NCI-H2081 treated with DMSO at 0.1 percent for 48 hours (cell line): Measurements from ENCODE around the gene IZUMO1.
"Not testable (repeated sequence)": the region's sequence is repeated elsewhere in the genome, so short reads cannot be mapped to it uniquely, and the experiment has no call there.

Source experiments
- DNase-seq: peaks from one replicate; lab custom pipeline; 2025; lab: John Stamatoyannopoulos, UW

The IZUMO1 gene

DNA sequence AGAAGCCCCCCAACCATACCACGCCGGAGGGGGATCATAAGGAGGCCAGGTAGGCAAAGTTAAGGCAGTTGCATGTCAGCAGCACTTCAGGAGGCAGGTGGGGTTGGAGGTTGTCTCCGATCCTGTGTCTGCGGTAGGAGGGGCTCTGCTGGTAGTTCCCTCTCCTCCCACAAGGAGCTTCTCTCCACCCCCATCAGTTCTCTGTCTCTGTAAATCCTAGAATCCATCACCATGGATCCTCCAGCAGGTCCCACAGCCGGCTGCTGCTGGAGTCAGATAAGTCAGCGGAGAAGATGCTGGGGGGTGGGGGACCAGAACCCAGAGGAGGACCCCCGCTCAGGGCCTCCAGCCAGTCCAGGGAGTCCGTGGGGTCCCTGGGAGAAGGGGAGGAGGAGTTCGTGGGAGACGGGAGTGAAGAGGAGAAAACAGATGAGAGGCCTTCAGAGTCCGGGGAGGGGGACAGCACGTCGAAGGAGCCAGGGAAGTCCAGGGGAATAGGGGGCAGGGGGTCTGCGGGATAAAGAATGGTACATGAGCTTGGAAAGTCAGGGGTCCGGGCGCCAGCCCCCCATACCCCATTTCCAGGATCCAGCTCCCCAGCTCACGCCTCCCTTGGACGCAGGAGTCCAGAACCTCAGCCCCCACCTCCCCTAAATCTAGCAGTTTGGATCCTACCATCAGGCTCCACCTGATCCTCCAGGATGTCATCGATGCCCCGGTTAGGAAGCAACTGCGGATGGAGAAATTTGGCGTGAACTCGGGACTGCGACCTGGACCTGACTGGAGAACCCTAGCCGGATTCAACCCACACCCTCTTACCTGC lies 33.5 kb downstream of the IZUMO1 start:
- DNase-seq = no peak

DNA sequence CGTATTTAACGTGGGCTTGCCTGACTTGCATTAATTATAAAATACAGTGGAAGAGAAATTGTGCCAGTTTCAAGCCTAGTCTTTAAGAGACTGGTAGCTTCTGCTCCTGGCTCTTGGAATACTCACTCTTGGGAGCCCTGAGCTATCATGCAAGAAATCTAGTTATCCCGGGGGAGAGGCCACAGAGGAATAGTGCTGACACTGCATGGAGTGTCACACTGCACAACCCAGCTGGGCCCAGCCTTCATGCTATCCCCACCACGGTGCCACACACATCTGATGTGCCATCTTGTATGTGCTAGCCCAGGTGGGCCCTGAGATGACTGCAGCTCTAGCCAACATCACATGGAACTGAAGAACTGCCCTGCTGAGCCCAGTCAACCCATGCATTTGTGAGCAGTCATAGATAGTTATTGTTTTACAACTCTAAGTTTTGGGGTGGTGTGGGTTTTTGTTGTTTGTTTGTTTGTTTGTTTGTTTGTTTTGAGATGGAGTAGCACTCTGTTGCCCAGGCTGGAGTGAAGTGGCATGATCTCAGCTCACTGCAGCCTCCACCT lies 35.5 kb downstream of the IZUMO1 start:
- no peak for DNase-seq

DNA sequence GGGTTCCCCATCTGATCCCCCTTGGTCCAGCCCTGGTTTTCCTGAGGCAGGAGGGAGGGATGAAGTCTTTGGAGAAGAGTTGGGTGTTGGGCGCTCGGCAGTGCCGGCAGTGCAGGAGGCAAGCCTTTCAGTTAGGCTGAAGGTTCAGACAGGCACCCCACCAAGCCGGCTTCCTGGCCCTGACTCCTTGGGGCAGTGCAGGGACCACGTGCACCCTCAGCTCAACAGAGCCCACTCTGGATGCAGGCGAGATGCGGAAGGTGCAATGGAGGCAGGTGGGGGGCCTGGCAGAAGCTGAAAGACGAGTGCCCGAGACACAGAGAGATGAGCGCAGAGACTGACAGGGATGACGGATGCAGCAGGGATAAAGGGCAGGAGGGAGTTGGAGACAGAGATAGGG lies 38.2 kb downstream of the IZUMO1 start:
- no peak for DNase-seq

DNA sequence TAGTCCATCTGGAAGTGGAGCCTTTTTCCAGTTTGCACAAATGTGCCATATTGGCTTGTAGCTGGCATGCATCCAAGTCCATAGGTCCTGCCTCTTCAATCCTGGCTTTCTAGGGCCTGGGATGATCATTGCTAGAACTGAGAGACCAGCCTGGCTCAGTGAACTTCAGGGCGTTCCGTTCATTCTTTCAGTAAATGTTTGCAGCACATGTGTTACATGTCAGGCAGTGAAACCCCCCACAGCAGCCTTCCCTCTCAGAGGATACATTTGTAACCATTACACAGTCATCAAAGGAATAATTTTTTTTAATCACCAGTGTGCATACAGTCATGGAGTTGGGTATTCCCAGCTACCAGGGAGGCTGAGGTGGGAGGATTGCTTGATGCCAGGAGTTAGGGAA lies 41.3 kb downstream of the IZUMO1 start:
- DNase-seq = no peak

DNA sequence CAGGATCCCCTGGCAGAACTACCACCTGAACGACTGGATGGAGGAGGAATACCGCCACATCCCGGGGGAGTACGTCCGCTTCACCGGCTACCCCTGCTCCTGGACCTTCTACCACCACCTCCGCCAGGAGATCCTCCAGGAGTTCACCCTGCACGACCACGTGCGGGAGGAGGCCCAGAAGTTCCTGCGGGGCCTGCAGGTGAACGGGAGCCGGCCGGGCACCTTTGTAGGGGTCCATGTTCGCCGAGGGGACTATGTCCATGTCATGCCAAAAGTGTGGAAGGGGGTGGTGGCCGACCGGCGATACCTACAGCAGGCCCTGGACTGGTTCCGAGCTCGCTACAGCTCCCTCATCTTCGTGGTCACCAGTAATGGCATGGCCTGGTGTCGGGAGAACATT lies 43.4 kb downstream of the IZUMO1 start:
- DNase-seq = no peak

DNA sequence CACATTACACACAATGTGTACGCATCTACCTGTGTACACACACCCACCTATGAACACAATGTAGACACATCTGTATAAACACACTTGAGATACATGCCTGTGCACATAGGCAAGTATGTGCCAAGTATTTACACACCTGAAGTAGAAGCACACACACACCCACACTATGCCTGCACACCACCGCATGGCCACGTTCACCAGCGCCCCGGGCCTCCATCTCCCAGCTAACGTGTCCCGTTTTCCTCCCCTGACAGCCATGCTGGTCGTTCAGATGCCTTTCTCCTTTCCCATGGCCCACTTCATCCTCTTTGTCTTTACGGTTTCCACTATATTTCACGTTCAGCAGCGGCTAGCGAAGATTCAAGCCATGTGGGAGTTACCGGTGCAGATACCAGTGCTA lies 44.0 kb downstream of the IZUMO1 start:
- DNase-seq = no peak

DNA sequence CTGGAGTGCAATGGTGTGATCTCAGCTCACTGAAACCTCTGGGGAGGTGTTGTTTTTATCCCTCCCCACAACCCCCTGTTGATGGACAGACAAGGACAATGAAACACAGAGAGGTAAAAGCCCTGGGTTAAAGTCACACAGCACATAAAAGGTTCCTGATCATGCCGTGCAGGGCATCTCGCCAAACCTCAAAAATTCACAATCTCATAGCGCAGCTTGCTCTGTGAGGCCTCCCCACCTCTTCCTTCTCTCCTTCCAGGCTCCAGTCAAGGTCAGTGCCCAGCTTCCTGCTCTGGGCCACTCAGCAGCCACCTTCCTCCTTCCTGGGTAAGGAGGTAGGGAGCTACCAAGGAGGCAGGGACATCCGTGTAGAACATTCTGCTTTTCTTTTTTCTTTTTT lies 48.7 kb downstream of the IZUMO1 start:
- no peak for DNase-seq

DNA sequence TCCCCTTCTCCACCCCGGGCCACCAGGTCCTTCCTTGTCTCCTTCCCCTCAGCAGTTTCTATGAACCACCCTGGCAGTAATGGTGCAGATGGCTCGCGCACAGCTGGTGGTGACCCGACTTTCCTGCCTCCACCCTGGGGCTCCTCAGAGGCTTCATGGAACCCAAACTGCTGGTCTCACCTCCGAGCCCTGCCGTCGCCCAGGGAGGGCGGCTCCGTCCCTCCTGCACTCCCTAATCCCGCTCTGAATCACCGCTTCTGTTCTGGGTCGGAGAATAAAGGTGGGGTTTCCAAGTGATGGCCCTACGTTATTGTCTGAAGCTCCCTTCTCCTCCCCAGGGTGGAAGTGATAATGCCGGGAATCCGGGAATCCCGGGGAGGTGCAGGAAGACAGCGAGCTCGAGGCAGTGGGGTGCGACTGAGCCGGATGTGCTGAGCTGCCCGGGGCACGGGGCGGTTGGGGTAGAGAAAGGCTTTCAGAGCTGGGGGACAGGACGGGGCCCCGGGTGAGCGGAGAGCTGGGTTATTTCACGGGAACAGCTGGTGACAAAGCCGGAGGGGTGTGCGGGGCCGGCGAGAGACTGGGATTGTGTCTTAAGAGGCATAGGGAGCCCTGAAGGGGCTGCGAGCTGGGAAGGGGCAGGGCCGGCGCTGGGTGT lies 50.2 kb downstream of the IZUMO1 start:
- DNase-seq = no peak

DNA sequence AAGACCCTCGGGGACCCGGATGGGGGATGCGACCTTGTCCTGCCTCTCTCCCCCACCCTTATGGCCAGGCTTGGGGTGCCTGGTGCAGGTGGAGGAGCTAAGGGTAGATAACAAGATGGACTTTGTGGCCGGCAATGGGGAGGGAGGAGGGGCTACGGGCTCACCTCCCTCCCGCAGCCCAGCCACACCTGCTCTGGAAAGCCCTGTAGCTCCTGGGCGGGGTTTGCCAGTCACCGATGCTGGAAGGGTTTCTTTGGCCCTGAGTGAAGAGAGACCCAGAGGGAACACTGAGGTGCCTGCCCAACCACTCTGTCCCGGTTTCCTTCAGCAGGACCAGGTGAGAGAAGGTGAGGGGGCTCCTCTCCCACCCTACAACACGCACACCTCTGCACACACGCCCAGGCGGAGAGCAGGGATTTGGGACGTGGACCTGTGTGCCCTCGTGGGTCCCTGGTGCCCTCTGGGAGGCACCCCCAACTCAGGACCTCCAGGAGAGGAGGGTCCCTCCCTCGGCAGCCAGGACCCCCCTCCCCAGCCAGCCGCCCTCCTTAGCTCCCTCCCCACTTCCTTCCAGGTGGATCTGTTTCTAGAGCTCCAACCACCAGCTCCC lies 50.9 kb downstream of the IZUMO1 start, which contains the start of gene FUT2:
Gene FUT2, plus strand, starts transcription at position 229 of the 610 bp plus-strand sequence. CDS start 6,986 bp downstream, outside the sequence.
- peak; percentile 5 for DNase-seq

DNA sequence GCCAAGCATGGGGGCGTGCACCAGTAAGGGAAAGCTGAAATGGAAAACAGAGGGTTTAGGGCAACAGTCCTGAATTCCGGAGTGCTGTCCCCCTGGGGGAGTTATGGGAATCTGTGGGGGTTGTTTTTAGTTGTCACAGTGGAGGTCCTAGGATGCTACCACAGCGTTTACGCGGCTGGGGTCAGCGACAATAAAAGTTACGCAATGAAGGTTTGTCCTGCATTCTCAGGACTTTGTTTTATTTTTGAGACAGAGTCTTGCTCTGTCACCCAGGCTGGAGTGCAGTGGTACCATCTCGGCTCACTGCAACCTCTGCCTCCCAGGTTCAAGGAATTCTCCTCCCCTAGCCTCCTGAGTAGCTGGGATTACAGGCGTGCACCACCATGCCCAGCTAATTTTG lies 53.1 kb downstream of the IZUMO1 start:
- not testable (repeated sequence) for DNase-seq
